GM12801 (cell line): Measurements from ENCODE around the gene SIK3.

ENCODE experiments used
- TF ChIP-seq, protein P1 (sequence below): IDR thresholded peaks from one replicate; pipeline ENCODE4 v1.5.1; 2011; ENCODE audit warnings: control low read depth; ENCODE audit not compliant: insufficient read length; ENCODE audit errors: extremely low read depth

The SIK3 gene

DNA sequence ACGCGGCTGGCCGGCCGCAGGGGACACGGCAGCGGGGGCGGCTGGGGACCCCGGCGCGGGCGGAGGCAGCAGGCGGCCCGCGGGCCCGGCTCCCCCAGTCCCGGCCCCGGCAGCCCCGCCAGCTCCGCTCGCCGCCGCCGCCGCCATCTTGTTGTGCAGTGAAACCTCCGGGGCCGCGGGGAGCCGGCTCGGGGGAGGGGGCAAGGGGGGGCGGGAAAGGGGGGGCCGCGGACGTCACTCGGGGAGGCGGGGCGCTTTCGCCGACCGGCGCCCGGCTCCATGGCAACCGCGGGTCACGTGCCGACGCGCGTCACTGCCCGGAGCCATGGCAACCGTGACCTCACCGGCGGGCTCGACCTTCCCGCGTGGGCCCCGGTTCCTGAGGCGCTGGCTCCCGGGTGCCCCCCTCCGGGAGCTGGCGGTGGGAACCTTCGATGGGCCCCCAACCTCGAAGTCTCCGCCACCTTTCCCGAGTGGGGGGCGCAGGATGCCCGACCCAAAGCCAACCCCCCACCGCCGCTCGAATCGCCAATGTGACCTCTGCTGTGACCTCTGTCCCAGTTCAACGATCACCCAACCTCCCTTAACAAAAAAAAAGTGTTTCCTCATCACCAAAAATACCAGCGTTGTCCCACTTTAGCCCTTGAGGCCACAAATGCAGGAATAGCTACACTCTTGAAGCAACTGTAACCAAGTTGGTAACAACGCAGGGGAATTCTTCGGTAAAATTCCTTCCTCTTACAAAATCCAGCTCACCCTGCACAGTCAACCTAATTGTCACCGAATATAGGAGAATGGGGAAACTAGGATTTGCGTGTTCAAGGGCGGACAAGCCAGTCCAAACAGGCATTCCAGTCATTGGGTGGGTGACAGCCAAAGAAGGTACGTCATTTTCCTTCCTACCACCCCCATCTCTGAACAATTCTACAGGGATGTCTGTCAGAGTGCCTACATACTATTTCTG lies at the start of gene SIK3:
Gene SIK3, minus strand, starts transcription at position 160 of the 964 bp plus-strand sequence. Its CDS starts 13 bp downstream, at position 147.
- TF ChIP-seq, protein P1, sequence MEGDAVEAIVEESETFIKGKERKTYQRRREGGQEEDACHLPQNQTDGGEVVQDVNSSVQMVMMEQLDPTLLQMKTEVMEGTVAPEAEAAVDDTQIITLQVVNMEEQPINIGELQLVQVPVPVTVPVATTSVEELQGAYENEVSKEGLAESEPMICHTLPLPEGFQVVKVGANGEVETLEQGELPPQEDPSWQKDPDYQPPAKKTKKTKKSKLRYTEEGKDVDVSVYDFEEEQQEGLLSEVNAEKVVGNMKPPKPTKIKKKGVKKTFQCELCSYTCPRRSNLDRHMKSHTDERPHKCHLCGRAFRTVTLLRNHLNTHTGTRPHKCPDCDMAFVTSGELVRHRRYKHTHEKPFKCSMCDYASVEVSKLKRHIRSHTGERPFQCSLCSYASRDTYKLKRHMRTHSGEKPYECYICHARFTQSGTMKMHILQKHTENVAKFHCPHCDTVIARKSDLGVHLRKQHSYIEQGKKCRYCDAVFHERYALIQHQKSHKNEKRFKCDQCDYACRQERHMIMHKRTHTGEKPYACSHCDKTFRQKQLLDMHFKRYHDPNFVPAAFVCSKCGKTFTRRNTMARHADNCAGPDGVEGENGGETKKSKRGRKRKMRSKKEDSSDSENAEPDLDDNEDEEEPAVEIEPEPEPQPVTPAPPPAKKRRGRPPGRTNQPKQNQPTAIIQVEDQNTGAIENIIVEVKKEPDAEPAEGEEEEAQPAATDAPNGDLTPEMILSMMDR = no peak

DNA sequence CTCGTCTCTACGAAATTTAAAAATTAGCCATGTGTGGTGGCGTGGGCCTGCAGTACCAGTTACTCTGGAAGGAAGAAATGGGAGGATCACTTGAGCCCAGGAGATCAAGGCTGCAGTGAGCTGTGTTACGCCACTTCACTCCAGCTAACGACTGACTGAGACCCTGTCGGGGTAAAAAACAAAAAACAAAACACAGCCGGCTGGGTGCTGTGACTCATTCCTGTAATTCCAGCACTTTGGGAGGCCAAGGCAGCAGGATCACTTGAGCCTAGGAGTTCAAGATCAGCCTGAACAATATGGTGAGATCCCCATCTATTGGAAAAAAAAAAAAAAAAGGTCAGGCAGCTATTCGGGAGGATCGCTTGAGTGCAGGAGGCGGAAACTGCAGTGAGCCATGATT lies 48.3 kb upstream of the SIK3 start:
- TF ChIP-seq, protein P1 = no peak

DNA sequence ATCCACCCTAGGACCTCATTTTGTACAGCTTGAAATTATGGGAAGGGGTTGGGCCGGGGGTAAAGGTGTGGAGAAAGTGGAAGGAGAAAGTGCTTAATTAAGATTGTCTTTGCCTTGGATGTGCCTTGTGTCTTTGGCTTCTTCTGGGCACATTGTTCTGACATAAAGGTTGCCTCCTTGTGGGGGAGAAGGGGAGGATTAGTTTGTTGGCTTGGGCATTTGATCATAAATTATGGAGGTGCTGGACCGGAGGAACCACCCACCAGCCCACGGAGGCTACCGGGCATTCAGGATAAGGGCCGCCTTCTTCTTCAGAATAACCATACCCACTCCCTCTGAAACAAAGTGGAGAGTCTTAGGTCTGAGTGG lies 47.1 kb upstream of the SIK3 start:
- TF ChIP-seq, protein P1 = no peak

DNA sequence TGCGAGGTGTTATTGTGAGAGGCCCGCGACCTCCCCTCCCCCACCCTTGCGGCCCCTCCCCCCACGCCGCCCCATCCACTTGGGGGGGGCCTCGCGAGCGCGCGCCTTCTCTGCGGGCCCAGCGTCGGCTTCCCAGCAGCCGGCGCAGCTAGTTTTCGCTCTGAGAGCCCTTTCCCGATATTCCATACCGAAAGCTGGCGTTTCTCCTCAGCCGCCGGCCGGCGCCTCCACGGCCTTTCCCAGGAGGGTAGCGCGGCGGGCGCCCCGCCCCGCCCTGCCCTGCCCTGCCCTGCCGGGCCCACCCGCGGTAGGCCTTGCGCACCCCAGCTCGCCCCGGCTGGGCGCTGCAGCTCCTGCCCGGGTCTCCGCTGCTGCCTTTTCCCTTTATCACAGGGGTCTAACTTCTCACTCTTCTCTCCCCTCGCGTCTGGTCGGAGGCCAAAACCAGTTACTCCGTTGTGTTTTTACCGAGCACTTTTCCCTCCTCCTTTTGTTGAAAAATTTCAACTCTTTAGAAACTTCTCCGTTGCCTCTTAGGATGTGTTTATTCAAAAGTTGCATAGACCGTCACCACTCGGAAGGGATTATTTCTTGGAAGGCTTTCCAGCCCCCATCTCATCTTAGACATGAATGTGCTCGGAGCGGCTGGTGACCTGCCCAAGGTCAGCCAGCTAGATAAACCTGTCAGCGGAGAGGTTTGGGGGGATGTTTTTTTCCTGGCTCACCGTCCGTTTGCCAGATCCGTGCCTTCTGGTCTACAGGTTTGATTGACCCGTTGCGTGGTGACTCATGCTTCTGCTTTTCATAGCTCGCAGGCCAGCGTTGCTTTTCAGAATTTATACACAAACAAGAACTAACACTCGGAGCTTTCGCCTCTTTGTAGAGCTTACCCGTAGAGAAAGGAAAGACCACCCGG lies 46.5 kb upstream of the SIK3 start:
- TF ChIP-seq, protein P1 = no peak

DNA sequence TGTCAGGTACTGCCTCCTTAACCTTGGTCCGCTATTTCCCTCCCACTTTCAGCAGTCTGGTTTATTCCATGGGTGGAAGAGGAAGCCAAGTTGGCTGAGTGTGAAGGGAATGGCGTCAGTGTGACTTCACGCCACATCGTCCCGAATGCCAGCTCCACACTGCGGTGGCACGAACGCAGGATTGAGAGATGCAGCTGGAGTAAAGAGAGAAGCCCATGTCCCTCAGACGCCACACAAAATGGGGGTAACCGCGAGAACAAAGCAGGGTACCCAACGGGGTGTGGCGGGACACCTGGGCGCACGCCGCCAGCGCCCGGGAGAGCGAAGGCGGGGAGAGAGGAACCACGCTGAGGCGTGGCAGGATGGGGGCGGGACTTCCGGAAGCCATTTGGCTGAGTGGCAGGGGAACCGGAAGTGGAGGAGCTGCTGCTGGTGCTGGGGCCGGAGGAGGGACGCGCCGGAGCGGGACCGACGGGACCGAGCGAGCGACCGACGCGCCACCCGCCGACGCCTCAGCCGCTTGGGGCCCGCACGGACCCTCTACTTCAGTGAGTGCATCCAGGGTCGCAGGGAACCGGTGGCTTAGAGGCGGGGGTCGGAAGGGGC lies 45.7 kb upstream of the SIK3 start, which contains the start of gene PAFAH1B2:
Gene PAFAH1B2, plus strand, starts transcription at position 417 of the 606 bp plus-strand sequence. CDS start 8,161 bp downstream, outside the sequence.
- TF ChIP-seq, protein P1 = no peak

DNA sequence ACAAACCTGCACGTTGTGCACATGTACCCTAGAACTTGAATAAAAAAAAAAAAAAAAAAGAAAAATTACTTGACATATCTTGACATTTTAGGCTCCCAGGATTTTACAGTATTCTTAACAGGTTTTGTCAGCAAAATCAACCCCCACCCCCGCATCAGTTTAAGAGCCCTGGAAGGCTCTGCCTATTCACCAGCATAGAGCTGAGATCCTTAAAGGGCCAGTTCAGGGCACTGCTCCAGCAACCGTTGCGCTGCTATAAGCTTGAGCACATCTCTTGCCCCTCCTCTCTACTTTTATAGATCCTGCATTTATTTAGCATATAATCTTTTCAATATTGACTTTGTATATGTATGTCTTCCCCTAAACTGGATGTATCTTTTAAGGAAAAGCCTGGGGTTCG lies 45.2 kb upstream of the SIK3 start:
- TF ChIP-seq, protein P1 = no peak
